Heart left ventricle (tissue), 13 donors: ENCODE data around the gene MAMDC2.

Source experiments
- POLR2A ChIP-seq, 2 donors: fragments of 450-650 bp; IDR thresholded peaks; one replicate each; pipeline ENCODE4 v1.6.1; 2017; ENCODE audit warnings: antibody characterized with exemption in 2 of 2, mild to moderate bottlenecking in 2 of 2, moderate library complexity in 2 of 2
- TF ChIP-seq, protein P1 (sequence below), 12 donors: fragments of 200-600 bp; sonication (generic) in 4 of 12; IDR thresholded peaks; one replicate each; pipeline versions ENCODE4 v1.5.0 to v1.8.0; 2018 to 2022; ENCODE audit warnings: antibody characterized with exemption in 12 of 12, mild to moderate bottlenecking in 5 of 12
- donor health status: ischemic (EF 13 %, LVEDD 7.1; RV severe dilation, severe dysfunction).
- donor health status: DM: no; HTN: yes; CAD: no.
- donor health status: DM: no; HTN: no; CAD: no.
- donor health status: ischemic (EF 25% LVEDD 6.9; RV normal size, moderate dysfunction).
- donor health status: ischemic (EF 25% LVEDD 5.7; RV mildly dilated, moderate dysfunction).
- donor health status: ischemic (EF 35%, LVEDD 5.7; RV mildly dilated, moderate dysfunction).
- donor health status: nonischemic (EF 11% LVEDD 7.7; RV severe dilation, severe dysfunction).
- donor health status: DM: yes; HTN: yes; CAD: no.
- donor health status: PGD.
- donor health status: ischemic (EF 29% LVEDD 5.4; RV normal size, mild dysfunction).
- donor health status: nonischemic (EF 23%, LVEDD 6.1; RV moderate dilation, normal function).

DNA sequence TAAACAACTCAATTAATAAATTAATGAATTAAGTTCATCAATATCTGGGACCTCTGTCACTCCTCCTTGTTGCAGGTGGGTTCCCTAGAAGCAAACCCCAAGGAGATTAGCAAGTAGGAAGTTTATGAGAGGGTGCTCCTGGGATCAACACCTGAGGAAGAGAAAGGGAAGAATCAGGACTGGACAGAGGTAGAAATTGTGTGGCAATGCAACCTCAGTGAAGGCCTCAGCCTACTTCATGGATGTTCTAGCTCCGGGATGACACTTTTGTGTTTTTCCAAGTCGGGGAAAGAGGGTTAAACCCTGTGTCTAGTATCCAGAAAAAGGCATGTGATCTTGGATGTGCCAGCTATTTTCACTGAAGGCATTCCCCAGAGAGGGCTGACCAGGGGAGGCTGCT is 23.2 kb downstream of the MAMDC2 start:
- TF ChIP-seq POLR2A (IDR thresholded peaks at IDR 0.05) = no peak
- TF ChIP-seq, protein P1, sequence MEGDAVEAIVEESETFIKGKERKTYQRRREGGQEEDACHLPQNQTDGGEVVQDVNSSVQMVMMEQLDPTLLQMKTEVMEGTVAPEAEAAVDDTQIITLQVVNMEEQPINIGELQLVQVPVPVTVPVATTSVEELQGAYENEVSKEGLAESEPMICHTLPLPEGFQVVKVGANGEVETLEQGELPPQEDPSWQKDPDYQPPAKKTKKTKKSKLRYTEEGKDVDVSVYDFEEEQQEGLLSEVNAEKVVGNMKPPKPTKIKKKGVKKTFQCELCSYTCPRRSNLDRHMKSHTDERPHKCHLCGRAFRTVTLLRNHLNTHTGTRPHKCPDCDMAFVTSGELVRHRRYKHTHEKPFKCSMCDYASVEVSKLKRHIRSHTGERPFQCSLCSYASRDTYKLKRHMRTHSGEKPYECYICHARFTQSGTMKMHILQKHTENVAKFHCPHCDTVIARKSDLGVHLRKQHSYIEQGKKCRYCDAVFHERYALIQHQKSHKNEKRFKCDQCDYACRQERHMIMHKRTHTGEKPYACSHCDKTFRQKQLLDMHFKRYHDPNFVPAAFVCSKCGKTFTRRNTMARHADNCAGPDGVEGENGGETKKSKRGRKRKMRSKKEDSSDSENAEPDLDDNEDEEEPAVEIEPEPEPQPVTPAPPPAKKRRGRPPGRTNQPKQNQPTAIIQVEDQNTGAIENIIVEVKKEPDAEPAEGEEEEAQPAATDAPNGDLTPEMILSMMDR (IDR thresholded peaks at IDR 0.05) = no peak
